ENCODE data around the gene MRPL58. TPM values are rescaled to one million over a fixed set of nuclear protein-coding genes. Genes with fewer than 3 reads are reported as not detected.
"Not testable (repeated sequence)": the region's sequence is repeated elsewhere in the genome, so short reads cannot be mapped to it uniquely, and the experiment has no call there.

Gene MRPL58
- total RNA-seq, 2 donors from 2014 or later: 13.7 to 19.1 TPM

DNA sequence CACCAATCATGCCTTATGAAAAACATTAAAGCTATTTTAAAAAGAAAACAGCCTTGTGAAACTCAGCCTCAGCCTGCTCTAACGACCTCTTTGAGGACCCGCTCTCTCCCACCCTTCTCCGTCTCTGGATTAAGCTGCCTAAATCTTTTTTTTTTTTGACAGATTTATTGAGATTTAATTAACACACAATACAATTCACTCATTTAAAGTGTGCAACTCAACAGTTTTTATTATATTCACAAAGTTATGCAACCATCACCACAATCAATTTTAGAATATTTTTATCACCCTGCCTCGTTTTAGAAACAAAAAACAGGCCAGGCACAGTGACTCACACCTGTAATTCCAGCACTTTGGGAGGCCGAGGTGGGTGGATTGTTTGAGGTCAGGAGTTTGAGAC, 16.6 kb upstream of the MRPL58 start:
- peaks cover 4% of the 10 kb centered on the region for H3K27me3 Mint-ChIP-seq
- no peaks in the 10 kb centered on the region for H3K36me3 Mint-ChIP-seq (ENCODE audit: low read depth)
- DNase-seq: no peak
- H3K9me3 ChIP-seq (ENCODE audit: control insufficient read depth, low read length, poor library complexity, severe bottlenecking): no peaks in the 10 kb centered on the region
- H3K27ac Mint-ChIP-seq: no peak overlapping the region
- no peak overlapping the region for H3K4me3 Mint-ChIP-seq
- peaks cover 6% of the 10 kb centered on the region for H3K4me1 Mint-ChIP-seq
- no peak for ATAC-seq

DNA sequence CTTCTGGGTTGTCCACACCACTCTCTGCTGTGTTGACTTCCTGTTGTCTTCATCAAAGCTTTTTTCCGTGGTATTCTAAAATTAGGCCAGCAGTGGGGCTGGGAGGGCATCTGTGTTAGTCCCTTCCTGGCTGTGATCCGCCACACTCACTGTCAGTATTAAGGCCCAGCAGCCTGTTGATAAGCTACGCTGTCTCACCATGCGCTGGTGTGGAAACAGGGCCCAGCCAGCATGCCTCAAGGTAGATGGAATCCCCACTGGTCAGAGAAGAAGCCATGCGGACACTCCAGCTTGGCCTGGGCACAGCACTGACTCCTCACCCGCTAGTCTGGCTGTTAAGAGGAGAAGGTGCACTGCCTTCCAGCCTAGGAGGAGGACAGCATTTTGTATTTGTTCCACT, 13.7 kb upstream of the MRPL58 start:
- H3K4me1 Mint-ChIP-seq: peaks cover 6% of the 10 kb centered on the region
- peaks cover 6% of the 10 kb centered on the region for H3K27me3 Mint-ChIP-seq
- no peak for DNase-seq
- H3K36me3 Mint-ChIP-seq (ENCODE audit: low read depth): no peaks in the 10 kb centered on the region
- H3K4me3 Mint-ChIP-seq: peak overlapping the region; percentile 56
- ATAC-seq: peak; percentile 49
- no peaks in the 10 kb centered on the region for H3K9me3 ChIP-seq (ENCODE audit: control insufficient read depth, low read length, poor library complexity, severe bottlenecking)
- H3K27ac Mint-ChIP-seq: peak overlapping the region; percentile 39

DNA sequence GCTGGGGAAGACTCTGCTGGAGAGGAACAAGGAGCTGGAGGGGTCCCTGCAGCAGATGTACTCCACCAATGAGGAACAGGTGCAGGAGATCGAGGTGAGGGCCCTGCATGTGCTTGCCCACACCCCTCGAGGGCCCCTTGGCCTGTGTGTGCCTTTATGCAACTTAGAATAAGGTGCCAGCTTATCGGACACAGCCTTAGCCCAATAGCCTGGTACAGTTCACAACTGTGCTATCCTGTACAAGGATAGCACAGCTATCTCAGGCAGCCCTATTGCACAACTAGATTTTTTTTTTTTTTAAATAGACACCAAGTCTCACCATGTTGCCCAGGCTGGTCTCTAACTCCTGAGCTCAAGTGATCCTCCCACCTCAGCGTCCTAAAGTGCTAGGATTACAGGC, 12.9 kb upstream of the MRPL58 start:
- H3K4me3 Mint-ChIP-seq: no peak overlapping the region
- no peak overlapping the region for H3K27ac Mint-ChIP-seq
- no peak for ATAC-seq
- H3K9me3 ChIP-seq (ENCODE audit: control insufficient read depth, low read length, poor library complexity, severe bottlenecking): no peaks in the 10 kb centered on the region
- no peak for DNase-seq
- peaks cover 6% of the 10 kb centered on the region for H3K4me1 Mint-ChIP-seq
- H3K27me3 Mint-ChIP-seq: peaks cover 6% of the 10 kb centered on the region
- H3K36me3 Mint-ChIP-seq (ENCODE audit: low read depth): no peaks in the 10 kb centered on the region

DNA sequence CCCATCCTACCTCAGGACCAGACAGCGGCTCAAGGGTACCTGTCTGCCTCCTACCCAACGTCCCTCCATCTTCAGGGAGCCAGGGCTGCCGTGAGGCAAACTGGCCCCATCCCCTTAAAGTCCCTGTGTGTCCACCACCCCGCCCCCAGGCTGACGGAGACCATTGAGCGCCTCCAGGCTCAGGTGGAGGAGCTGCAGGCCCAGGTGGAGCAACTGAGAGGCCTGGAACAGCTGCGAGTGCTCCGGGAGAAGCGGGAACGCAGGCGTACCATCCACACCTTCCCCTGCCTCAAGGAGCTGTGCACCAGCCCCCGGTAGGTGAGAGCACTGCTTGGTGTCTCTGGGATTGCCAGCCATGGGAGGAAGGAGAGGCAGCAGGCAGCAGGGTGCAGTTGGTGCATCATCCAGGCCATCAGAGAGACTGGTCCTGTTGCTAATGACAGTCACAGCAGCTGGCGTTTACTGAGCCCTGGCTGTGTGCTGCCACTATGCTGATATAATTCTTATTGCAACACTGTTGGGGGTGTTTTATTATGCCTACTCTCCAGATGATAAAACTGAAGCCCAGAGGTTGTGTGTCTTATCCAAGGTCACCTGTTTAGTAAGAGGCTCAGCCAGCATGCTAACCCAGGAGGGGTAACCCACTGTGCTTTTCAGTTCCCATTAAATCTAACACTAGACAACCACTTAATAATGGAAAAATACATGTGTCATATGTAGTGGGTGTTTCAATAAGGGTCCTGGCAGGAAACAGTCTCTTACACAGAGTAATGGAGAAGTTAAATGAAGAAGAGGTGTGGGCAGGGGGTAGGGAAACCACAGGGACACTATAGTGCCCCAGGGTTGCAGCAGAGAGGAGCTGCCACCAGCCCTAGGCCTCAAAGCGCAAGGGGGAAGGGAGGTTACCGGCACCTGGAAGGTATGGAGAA, 10.3 kb upstream of the MRPL58 start:
- DNase-seq: no peak
- no peak for ATAC-seq
- H3K36me3 Mint-ChIP-seq (ENCODE audit: low read depth): no peaks in the 10 kb centered on the region
- no peak overlapping the region for H3K27ac Mint-ChIP-seq
- peaks cover 6% of the 10 kb centered on the region for H3K27me3 Mint-ChIP-seq
- H3K4me1 Mint-ChIP-seq: peaks cover 8% of the 10 kb centered on the region
- H3K4me3 Mint-ChIP-seq: no peak overlapping the region
- no peaks in the 10 kb centered on the region for H3K9me3 ChIP-seq (ENCODE audit: control insufficient read depth, low read length, poor library complexity, severe bottlenecking)

DNA sequence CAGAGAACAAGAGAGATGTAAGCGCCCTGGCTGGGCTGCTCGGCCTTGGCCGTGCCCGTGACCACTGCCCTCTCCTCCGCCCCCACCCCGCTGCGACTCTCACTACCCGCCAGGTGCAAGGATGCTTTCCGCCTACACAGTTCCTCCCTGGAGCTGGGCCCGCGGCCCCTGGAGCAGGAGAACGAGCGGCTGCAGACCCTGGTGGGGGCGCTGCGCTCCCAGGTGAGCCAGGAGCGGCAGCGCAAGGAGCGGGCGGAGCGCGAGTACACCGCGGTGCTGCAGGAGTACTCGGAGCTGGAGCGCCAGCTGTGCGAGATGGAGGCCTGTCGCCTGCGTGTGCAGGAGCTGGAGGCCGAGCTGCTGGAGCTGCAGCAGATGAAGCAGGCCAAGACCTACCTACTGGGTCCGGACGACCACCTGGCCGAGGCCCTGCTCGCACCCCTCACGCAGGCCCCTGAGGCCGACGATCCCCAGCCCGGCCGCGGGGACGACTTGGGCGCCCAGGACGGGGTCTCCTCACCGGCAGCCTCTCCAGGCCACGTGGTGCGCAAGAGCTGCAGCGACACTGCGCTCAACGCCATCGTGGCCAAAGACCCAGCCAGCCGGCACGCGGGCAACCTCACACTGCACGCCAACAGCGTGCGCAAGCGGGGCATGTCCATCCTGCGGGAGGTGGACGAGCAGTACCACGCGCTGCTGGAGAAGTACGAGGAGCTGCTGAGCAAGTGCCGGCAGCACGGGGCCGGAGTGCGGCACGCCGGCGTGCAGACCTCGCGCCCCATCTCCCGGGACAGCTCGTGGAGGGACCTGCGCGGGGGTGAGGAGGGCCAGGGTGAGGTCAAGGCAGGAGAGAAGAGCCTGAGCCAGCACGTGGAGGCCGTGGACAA, 9.2 kb upstream of the MRPL58 start:
- no peaks in the 10 kb centered on the region for H3K9me3 ChIP-seq (ENCODE audit: control insufficient read depth, low read length, poor library complexity, severe bottlenecking)
- Mint-ChIP-seq H3K27me3 (peaks cover 6% of the 10 kb centered on the region), H3K36me3 (ENCODE audit: low read depth) (no peaks in the 10 kb centered on the region), H3K4me3 (no peak overlapping the region), H3K27ac (no peak overlapping the region), H3K4me1 (peaks cover 7% of the 10 kb centered on the region)
- DNase-seq: no peak
- no peak for ATAC-seq

DNA sequence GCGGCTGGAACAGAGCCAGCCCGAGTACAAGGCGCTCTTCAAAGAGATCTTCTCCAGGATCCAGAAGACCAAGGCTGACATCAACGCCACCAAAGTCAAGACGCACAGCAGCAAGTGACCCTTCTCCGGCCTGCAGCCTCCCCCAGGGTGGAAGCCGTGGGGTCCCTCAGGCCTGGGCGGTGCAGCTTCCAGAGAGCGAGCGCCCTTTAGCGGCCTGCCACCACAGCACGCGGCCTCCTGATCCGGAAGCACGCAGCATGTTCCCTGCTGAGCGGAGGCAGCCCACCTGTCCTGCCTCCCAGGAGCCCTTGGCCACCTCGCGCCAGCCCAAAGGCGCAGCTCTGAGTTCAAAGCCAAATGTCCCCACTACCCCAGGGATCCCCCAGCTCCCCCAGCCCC, 8.5 kb upstream of the MRPL58 start:
- Mint-ChIP-seq H3K27me3 (peaks cover 6% of the 10 kb centered on the region), H3K4me1 (peaks cover 2% of the 10 kb centered on the region), H3K4me3 (no peak overlapping the region), H3K27ac (no peak overlapping the region), H3K36me3 (ENCODE audit: low read depth) (no peaks in the 10 kb centered on the region)
- no peaks in the 10 kb centered on the region for H3K9me3 ChIP-seq (ENCODE audit: control insufficient read depth, low read length, poor library complexity, severe bottlenecking)
- ATAC-seq: no peak
- no peak for DNase-seq

DNA sequence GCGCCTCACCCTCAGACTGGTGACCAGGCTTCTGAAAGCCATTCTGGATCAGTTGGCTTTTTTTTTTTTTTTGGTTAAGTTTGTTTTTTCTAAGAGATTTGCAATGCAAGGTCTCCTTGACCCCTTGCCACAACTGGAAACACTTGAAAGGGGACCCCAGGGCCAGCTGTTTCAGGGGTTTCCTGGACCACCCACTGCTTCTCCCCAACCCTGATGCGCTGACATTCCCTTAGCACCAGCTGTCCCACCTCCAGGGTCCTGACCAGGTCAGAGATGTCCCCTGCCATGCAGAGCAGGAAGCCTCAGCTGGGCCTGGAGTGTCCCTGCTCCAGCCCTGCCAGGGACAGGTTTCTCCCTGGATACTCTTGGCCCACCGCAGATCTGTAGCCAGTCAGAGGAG, 8.1 kb upstream of the MRPL58 start:
- Mint-ChIP-seq H3K27me3 (peaks cover 6% of the 10 kb centered on the region), H3K36me3 (ENCODE audit: low read depth) (no peaks in the 10 kb centered on the region), H3K4me1 (peaks cover 2% of the 10 kb centered on the region), H3K4me3 (no peak overlapping the region), H3K27ac (no peak overlapping the region)
- ATAC-seq: no peak
- H3K9me3 ChIP-seq (ENCODE audit: control insufficient read depth, low read length, poor library complexity, severe bottlenecking): no peaks in the 10 kb centered on the region
- no peak for DNase-seq

DNA sequence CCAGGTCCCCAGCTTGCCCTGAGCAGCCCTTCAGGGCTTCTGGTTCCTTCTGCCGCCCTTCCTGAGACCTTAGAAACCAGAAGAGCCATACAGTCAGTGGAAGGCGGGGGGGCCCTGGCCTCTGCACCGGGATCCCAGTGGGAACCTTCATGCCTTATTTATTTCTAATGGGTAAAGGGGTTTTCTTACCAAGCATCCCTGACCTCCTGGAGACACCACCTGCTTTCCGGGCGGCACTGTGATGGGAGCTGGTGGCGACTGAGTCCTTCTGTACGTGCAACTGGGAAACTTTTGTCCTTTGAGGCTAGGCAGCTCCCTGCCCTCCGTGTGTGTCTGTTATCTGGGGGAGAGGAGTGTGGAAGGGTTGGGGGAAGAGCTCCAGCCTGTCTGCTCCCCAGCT, 7.2 kb upstream of the MRPL58 start:
- peaks cover 6% of the 10 kb centered on the region for H3K27me3 Mint-ChIP-seq
- H3K9me3 ChIP-seq (ENCODE audit: control insufficient read depth, low read length, poor library complexity, severe bottlenecking): no peaks in the 10 kb centered on the region
- H3K4me3 Mint-ChIP-seq: no peak overlapping the region
- H3K27ac Mint-ChIP-seq: no peak overlapping the region
- ATAC-seq (no peak), DNase-seq (no peak)
- H3K4me1 Mint-ChIP-seq: peaks cover 2% of the 10 kb centered on the region
- no peaks in the 10 kb centered on the region for H3K36me3 Mint-ChIP-seq (ENCODE audit: low read depth)

DNA sequence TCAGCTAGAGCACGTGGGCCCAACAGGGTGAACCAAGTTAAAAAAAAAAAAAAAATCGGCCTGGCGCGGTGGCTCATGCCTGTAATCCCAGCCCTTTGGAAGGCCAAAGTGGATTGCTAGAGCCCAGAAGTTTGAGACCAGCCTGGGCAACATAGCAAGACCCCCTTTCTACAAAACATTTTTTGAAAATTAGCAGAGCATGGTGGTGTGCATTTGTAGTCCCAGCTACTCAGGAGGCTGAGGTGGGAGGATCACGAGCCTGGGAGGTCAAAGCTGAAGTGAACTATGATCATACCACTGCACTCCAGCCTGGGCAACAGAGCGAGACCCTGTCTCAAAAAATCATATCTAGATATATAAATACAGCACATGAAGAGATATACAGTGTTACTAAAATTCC, 6.4 kb upstream of the MRPL58 start:
- H3K4me3 Mint-ChIP-seq; H3K4me1 Mint-ChIP-seq; ATAC-seq; H3K27me3 Mint-ChIP-seq; H3K9me3 ChIP-seq (ENCODE audit: control insufficient read depth, low read length, poor library complexity, severe bottlenecking); H3K36me3 Mint-ChIP-seq (ENCODE audit: low read depth); H3K27ac Mint-ChIP-seq; DNase-seq: not testable (repeated sequence)

DNA sequence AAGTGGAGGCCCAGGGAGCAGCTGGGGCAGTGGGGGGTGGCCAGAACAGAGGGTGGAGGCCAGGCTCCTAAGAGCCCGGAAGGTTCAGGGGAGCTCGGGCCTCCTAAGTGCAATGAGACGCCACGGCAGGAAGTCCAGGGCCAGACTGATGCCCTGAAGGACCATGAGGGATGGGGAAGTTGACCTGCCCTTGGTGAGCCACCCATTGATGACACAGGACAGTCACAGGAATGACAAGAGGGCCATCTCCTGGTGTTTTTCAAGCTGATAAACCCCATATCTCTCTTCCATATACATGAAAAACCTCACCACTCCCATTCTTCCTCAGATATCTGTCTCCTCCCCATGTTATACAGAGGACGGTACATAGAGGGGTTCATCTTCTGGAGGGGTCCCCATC, 5.8 kb upstream of the MRPL58 start:
- DNase-seq (no peak), ATAC-seq (no peak)
- no peaks in the 10 kb centered on the region for H3K9me3 ChIP-seq (ENCODE audit: control insufficient read depth, low read length, poor library complexity, severe bottlenecking)
- H3K27ac Mint-ChIP-seq: no peak overlapping the region
- H3K36me3 Mint-ChIP-seq (ENCODE audit: low read depth): no peaks in the 10 kb centered on the region
- H3K27me3 Mint-ChIP-seq: peaks cover 6% of the 10 kb centered on the region
- H3K4me1 Mint-ChIP-seq: peaks cover 2% of the 10 kb centered on the region
- no peak overlapping the region for H3K4me3 Mint-ChIP-seq

DNA sequence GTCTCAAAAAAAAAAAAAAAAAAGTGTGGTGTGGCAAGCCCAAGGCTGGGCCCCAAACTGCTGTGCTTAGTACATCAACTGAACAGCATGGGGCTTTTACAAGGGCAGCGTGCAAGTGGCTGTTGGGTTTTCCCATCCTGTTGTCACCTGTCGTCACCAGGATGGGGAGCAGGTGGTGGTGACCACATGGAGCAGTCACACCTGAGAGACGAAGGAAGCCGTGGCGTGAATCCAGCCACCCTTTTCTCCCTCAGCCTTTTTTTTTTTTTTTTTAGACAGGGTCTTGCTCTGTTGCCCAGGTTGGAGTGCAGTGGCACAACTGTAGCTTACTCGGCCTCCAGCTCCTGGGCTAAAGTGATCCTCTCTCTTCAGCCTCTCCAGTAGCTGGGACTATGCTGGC, 4.1 kb upstream of the MRPL58 start:
- no peaks in the 10 kb centered on the region for H3K36me3 Mint-ChIP-seq (ENCODE audit: low read depth)
- ATAC-seq (no peak), DNase-seq (no peak)
- peaks cover 10% of the 10 kb centered on the region for H3K4me1 Mint-ChIP-seq
- no peaks in the 10 kb centered on the region for H3K9me3 ChIP-seq (ENCODE audit: control insufficient read depth, low read length, poor library complexity, severe bottlenecking)
- H3K4me3 Mint-ChIP-seq: no peak overlapping the region
- H3K27ac Mint-ChIP-seq: no peak overlapping the region
- no peaks in the 10 kb centered on the region for H3K27me3 Mint-ChIP-seq

DNA sequence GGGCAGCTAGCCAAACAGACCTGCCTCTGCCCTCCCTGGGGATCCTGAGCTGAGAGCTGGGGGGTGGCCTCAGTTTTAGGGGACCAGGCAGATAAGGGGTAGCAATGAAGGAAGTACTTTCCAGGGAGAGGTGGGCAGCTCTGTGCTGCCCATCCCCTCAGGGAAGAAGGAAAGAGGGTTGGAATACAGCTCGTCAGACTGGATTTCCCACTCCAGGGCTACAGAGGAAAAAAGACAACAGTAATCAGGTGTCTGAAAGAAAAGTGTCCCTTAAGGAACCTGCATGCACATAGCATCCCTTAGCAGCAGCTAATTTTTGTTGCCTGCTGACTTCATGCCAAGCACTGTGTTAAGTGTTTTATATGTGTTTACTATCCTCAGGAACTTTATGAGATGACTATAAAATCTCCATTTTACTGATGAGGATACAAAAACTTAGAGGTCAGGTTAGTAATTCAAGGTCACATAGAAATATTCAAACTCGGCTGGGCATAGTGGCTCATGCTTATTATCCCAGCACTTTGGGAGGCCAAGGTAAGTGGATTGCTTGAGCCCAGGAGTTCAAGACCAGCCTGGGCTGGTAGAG, 3.2 kb upstream of the MRPL58 start:
- Mint-ChIP-seq H3K36me3 (ENCODE audit: low read depth) (peaks cover 2% of the 10 kb centered on the region), H3K27ac (peak overlapping the region; percentile 3), H3K27me3 (no peaks in the 10 kb centered on the region), H3K4me3 (no peak overlapping the region), H3K4me1 (peaks cover 16% of the 10 kb centered on the region)
- no peak for DNase-seq
- ATAC-seq: no peak
- H3K9me3 ChIP-seq (ENCODE audit: control insufficient read depth, low read length, poor library complexity, severe bottlenecking): no peaks in the 10 kb centered on the region

DNA sequence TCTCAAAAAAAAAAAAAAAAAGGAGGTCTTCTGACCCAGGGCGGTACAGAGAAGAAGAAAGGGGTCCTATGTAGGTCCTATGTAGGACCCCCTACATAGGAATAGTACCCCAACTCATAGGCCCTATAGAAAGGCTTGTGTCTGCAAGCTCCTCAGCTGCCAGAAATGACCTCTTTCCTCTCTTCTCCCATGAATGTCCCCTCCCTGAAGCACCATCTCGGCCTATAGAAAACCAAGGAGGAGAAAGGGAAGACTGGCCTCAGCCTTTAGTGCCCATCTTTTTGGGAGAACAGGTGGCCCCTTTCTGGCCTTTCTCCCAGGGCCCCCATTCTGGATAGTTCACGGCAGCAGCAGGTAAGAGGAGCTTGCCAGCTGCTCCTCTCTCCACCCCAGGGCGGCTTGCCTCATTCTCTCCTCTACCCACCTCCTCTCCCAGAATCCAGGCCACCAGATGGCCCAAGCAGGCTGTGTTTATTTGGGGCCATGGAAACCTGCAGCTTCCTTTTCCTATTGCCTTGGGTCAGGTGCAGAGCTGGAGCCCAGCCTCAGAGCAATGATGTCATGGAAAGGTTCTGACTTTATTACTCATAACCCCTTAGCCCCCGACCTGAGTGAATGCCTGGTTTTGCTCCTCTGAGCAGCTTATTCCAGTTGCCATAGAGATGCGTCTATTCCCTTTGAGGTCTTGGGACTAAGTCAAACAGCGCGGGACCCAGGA, 1.6 kb upstream of the MRPL58 start:
- no peak for ATAC-seq
- peaks cover 24% of the 10 kb centered on the region for H3K4me1 Mint-ChIP-seq
- no peaks in the 10 kb centered on the region for H3K27me3 Mint-ChIP-seq
- no peaks in the 10 kb centered on the region for H3K9me3 ChIP-seq (ENCODE audit: control insufficient read depth, low read length, poor library complexity, severe bottlenecking)
- no peak overlapping the region for H3K27ac Mint-ChIP-seq
- no peak for DNase-seq
- H3K4me3 Mint-ChIP-seq: no peak overlapping the region
- H3K36me3 Mint-ChIP-seq (ENCODE audit: low read depth): peaks cover 7% of the 10 kb centered on the region
